Right ventricle myocardium superior (tissue), 1 donor: ENCODE data around the gene FES. TPM values are rescaled to one million over a fixed set of nuclear protein-coding genes. Genes with fewer than 3 reads are reported as not detected.

Source experiments
- ATAC-seq: fragments of 200-7000 bp; cut with Tn5 transposase; one replicate; pipeline ENCODE4 v1.9.1; 2020; ENCODE audit warnings: mild to moderate bottlenecking; ENCODE audit not compliant: poor library complexity
- DNase-seq: peaks from one replicate; pipeline ENCODE4 v3.0.0-alpha.2; 2020
- intact Hi-C: fragments of 100-400 bp; cut with DNase I; formaldehyde crosslinking; loops from one replicate; pipeline ENCODE4 v1.11.2; 2022
- total RNA-seq: library from RNA; stranded (reverse); fragmentation: NEBNext Ultra II Directional; extraction: Animal tissue kit (Norgen Biotek cat#: 25700); gene quantifications from one replicate; pipeline ENCODE4 v1.2.1, GENCODE V29; 2021
- donor health status: DM: no; HTN: yes; CAD: no; lungs with severe emphysema.

Gene FES
- total RNA-seq, 1 donor from 2014 or later: 17.1 TPM

DNA sequence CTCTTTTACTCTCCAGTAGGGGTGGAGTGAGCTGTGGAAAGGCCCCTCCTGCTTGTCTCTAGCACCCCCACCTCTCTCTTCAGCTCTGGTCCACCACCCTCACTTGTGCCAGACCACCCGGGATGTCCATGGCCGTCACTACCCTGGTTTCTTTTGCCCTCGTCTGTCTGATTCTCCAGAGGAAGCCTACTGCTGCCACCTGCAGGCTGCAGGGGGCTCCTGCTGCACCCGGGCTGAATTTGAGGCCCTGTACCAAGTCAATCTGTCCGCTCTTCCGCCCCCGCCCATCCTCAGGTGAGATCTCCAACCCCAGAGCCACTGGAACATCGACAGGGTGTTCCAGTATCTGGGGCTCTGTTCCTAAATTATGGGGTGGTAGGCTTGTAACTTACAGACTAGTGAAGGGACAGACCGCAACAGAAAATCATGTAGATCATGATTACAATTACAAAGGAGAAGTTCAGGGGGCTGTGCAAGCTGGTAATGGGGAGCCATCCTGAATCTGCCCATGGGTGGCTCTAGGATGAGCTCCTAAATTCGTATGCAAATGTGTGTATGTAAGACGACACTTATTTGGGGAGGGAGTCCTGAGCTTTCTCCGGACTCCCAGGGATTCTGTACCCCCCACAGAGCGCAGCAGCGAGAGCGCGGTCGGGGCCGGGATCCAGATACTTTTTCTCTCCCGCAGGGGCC is 50.1 kb downstream of the FES start:
- ATAC-seq (peak; percentile 58), DNase-seq (peak; percentile 90)
- intact Hi-C loops: no loop called here

DNA sequence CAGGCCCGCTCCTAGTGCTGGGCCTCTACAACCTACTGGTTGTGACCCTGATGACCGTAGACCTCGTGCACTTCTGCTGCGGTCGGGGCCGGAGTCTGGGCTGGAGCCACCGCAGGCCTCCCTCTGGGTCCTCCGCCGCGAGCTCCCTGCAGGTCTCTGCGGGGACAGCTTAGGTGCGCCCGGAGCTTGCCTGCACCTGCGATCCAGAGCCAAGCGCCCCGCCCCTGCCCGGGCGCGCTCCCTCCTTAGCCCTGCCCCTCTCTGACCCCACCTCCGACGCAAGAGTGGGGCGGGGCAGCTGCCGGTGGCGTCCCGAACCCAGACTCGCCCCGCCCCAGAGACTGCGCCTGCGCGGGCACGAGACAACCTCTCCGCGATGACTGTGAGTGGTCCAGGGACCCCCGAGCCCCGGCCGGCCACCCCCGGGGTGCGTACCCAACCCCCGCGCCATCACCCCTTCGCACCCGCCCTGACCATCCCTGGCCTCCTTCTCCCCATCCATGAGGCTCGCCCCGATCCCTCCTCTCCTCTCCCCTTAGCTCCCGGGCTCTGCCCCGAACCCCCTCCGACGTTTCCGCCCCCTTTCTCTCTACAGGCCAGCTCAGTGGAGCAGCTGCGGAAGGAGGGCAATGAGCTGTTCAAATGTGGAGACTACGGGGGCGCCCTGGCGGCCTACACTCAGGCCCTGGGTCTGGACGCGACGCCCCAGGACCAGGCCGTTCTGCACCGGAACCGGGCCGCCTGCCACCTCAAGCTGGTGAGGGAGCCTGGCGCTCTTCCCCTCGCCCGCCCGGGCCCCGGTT is 50.8 kb downstream of the FES start, which contains the start of gene UNC45A:
Gene UNC45A (plus strand): TSS at position 337 of the 803 bp plus-strand sequence. CDS start 40 bp downstream, at position 377.
- intact Hi-C loops: no loop called here
- DNase-seq (peak; percentile 97), ATAC-seq (peak; percentile 89)

DNA sequence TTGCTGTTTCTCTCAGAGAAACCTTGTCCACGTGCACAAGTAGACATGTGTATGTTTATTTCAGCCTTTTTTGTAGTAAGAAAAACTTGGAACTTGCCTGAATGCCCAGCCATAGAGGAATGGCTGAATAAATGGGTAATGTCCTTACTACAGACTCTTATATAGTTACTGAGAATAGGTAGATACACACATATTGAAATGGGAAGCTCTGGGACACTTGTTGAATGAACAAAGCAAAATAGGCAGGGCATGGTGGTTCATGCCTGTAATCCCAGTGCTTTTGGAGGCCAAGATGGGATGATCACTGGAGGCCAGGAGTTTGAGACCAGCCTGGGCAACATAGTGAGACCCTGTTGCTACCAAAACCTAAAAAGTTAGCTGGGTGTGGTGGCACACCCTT is 52.5 kb downstream of the FES start:
- DNase-seq: no peak
- no peak for ATAC-seq
- intact Hi-C loops: no loop called here

DNA sequence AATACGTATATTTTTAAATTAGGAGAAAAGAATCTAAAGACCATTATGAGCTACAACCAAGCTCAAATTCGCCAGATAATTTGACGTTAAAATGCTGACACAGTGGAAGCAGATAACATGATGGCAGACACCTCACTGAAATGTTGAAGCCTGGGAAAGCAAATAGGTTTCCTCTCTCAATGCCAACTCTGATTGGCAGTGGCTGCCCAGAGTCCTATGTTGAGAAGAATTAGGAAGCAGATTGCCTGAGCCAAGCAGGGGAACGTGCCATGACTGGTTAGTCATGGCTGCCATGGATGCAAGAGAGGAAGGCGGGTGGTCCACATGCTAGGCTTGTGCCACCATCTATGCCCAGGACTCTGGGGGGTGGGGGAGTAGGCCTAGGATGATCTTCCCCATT is 54.0 kb downstream of the FES start:
- ATAC-seq (no peak), DNase-seq (peak; percentile 14)
- intact Hi-C loops: no loop called here

DNA sequence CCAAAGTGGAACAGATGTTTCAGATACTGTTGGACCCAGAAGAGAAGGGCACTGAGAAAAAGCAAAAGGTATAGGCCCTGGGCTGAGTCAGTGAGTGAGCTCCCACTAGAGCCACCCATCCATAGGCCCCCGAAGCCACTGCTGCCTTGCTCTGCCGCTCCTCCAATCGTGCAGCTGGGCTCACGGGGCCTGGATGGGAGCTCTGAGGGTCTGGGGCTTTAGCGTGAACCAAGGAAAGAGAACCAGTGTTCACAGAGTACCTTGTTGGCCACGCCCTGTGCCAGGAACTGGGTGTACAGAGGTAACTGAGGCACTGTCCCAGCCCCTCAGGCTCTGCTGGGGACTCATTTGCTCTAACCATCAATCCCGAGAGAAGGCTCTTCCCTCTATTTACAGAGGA is 55.5 kb downstream of the FES start:
- DNase-seq (peak; percentile 24), ATAC-seq (no peak)
- intact Hi-C loops: no loop called here

DNA sequence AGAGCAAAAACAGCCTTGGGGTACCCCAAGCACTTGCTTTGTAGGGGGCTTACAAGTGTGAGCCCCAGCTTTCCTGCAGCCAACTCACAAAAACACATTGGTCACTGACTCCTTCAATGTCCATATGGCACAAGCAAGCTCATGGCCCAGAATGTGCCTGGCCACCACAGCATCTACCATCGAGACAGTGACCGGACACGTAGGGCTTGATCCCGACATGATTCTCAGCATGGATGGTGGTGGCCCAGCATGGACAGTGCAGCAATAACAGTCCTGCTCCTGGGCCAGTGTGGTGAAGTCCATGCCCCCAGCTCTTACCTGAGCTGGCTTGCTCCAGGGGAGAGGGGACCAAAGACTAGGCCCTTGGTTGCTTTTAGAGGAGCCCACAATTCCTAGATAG is 56.7 kb downstream of the FES start:
- peak; percentile 26 for DNase-seq
- no peak for ATAC-seq
- intact Hi-C loops: no loop called here

DNA sequence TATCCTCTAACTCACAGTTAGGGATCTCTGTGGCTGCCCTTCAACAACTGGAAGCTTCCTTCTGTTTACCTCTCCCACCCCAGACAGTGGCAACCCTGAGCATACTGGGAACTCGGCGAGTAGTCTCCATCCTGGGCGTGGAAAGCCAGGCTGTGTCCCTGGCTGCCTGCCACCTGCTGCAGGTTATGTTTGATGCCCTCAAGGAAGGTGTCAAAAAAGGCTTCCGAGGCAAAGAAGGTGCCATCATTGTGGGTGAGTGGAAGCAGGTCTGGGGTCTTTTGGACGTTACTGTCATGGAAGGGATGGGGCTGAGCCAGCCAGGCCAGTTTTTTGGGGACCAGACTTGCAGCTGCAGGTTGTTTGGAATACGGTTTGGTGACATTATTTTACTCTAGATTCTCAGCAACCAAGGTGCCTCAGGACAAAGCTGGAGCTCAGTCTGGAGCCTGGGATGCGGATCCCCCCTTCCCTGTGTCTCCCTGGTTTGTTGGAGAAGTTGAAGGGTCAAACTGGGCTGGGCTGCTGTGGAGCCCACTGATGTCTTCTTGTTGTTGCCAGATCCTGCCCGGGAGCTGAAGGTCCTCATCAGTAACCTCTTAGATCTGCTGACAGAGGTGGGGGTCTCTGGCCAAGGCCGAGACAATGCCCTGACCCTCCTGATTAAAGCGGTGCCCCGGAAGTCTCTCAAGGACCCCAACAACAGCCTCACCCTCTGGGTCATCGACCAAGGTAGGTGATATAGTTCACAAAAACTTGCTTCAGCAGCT is 58.2 kb downstream of the FES start:
- intact Hi-C loops: no loop called here
- no peak for ATAC-seq
- no peak for DNase-seq

DNA sequence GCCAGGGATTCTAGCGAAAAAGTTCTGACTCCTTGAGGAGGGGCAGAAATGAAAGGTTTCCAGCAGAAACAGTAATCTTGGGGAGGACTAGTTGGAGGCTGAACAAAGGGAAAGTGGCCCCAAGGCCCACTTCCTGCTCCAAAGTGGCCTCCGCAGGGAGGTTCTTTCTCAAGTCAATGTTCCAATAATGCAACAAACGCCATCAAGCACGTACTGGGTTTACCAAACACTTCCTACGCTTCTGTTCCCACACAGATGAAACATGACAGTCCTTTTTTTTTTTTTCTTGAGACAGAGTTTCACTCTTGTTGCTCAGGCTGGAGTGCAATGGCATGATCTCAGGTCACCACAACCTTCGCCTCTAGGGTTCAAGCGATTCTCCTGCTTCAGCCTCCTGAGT is 60.8 kb downstream of the FES start:
- ATAC-seq (no peak), DNase-seq (no peak)
- intact Hi-C loops: no loop called here

Other genes starting within 250 kb of the FES start
- 37.0 TPM for gene BLM, start 167.2 kb upstream of the FES start, total RNA-seq
- gene FURIN, start 15.9 kb upstream of the FES start, total RNA-seq: 45.0 TPM
- 130 TPM for gene MAN2A2, start 18.8 kb downstream of the FES start, total RNA-seq
- gene HDDC3, start 48.0 kb downstream of the FES start, total RNA-seq: 15.5 TPM
- gene UNC45A, start 50.8 kb downstream of the FES start, total RNA-seq: 26.5 TPM
- gene RCCD1, start 70.4 kb downstream of the FES start, total RNA-seq: 9.3 TPM
- gene PRC1, start 110.0 kb downstream of the FES start, total RNA-seq: 3.7 TPM
- gene VPS33B, start 138.1 kb downstream of the FES start, total RNA-seq: 4.4 TPM
- gene SV2B, start 215.8 kb downstream of the FES start, total RNA-seq: 4.1 TPM